HepG2 (cell line): Measurements from ENCODE around the gene CLEC18B. TPM values are rescaled to one million over a fixed set of nuclear protein-coding genes. Genes with fewer than 3 reads are reported as not detected.
A peak's percentile ranks its signal among the peaks of the same experiment; 100 is the strongest.
"Not testable (repeated sequence)": the region's sequence is repeated elsewhere in the genome, so short reads cannot be mapped to it uniquely, and the experiment has no call there.

Source experiments
- ATAC-seq: fragments of 200-7000 bp; cut with Tn5 transposase; 3 replicates; pipeline ENCODE4 v1.9.1; 2020; ENCODE audit warnings: mild to moderate bottlenecking, moderate library complexity
- BruUV-seq: library from RNA; stranded (reverse); fragments of 400-500 nt; replicated peaks from 2 replicates; lab custom pipeline; 2021; lab: Mats Ljungman, UMichigan
- CTCF ChIA-PET: fragments of 300-600 bp; formaldehyde crosslinking; extraction: SDS; loops from one replicate; lab custom pipeline; 2021; ENCODE audit warnings: low total read pairs, inconsistent platforms, low intra/inter-chr PET ratio; lab: Yijun Ruan, JAX
- POLR2A ChIA-PET: fragments of 350-600 bp; sonication (Branson Sonifier 250); formaldehyde crosslinking; loops from one replicate; lab custom pipeline; 2020; ENCODE audit warnings: antibody characterized with exemption, inconsistent platforms; lab: Yijun Ruan, JAX
- DNase-seq: peaks from one replicate; pipeline ENCODE4 v3.0.0-alpha.2; 2015; ENCODE audit warnings: low spot score
- FAIRE-seq: peaks from 3 replicates; lab custom pipeline; 2011; peaks lifted over from hg19 to GRCh38; lab: Jason Lieb, UNC
- H2AFZ ChIP-seq: one replicate; pipeline ENCODE4 v1.6.1; 2011; ENCODE audit warnings: low read length, inconsistent platforms
- H3K27ac ChIP-seq: fragments of 300-600 bp; 3 replicates; pipeline ENCODE4 v1.8.0; 2011; ENCODE audit warnings: mixed run types, mild to moderate bottlenecking, mixed read lengths, low read length, inconsistent platforms; ENCODE audit not compliant: insufficient read depth; ENCODE audit errors: extremely low read length
- H3K27me3 ChIP-seq, 2 experiments: fragments of 200-600 bp in 1 of 2; 2 replicates in 1 of 2; 3 replicates in 1 of 2; pipeline versions ENCODE4 v1.6.0 to v1.8.0; 2011; ENCODE audit warnings: low read length in 2 of 2, mild to moderate bottlenecking in 2 of 2, moderate library complexity in 2 of 2, inconsistent platforms in 1 of 2; ENCODE audit not compliant: insufficient read depth in 2 of 2, control insufficient read depth in 1 of 2
- H3K36me3 ChIP-seq, 2 experiments: fragments of 200-600 bp in 1 of 2; replicated peaks in 1 of 2; 2 replicates in 1 of 2; 3 replicates in 1 of 2; pipeline versions ENCODE4 v1.5.1 to v1.8.0; 2011; ENCODE audit warnings: low read length in 2 of 2, inconsistent platforms in 1 of 2; ENCODE audit not compliant: insufficient read depth in 2 of 2, control insufficient read depth in 1 of 2
- H3K4me1 ChIP-seq: 2 replicates; pipeline ENCODE4 v1.5.1; 2012; ENCODE audit warnings: low read length, inconsistent platforms; ENCODE audit not compliant: insufficient read depth
- H3K4me2 ChIP-seq: 2 replicates; pipeline ENCODE4 v1.6.0; 2011; ENCODE audit warnings: low read depth, low read length, inconsistent platforms
- H3K4me3 ChIP-seq, 3 experiments: fragments of 200-600 bp in 1 of 3; sonication (generic), shearing (Covaris generic) in 1 of 3; replicated peaks in 1 of 3; 2 replicates each; pipeline ENCODE4 v1.5.1; 2011 to 2016; ENCODE audit warnings: low read length in 3 of 3, inconsistent platforms in 2 of 3, low read depth in 2 of 3, mild to moderate bottlenecking in 2 of 3, control low read depth in 1 of 3, mixed read lengths in 1 of 3; ENCODE audit not compliant: insufficient read depth in 1 of 3
- H3K79me2 ChIP-seq: one replicate; pipeline ENCODE4 v1.6.1; 2011; ENCODE audit warnings: low read length, inconsistent platforms; ENCODE audit not compliant: insufficient read depth
- H3K9ac ChIP-seq: 2 replicates; pipeline ENCODE4 v1.6.0; 2011; ENCODE audit warnings: mild to moderate bottlenecking, low read depth, low read length, inconsistent platforms; ENCODE audit not compliant: insufficient read depth
- H3K9me3 ChIP-seq: 2 replicates; pipeline ENCODE4 v1.5.1; 2012; ENCODE audit warnings: mild to moderate bottlenecking, low read length
- H4K20me1 ChIP-seq: 2 replicates; pipeline ENCODE4 v1.6.0; 2011; ENCODE audit warnings: inconsistent platforms, mild to moderate bottlenecking, low read length, moderate library complexity; ENCODE audit not compliant: insufficient read depth
- ZFY ChIP-seq: sonication (generic); formaldehyde crosslinking; IDR thresholded peaks from 2 replicates; pipeline ENCODE4 v1.4.0; 2020; ENCODE audit warnings: missing genetic modification reagents
- WGBS: methylation state at CpG from one replicate; pipeline ENCODE4 v1.1.6; 2017; ENCODE audit warnings: low lambda C conversion rate; 5-methylcytosine and 5-hydroxymethylcytosine counted together
- in situ Hi-C: cut with HindIII; loops from 2 replicates; pipeline ENCODE4 v1.10.0; 2017; ENCODE audit warnings: low pct_unique_long_range_greater_than_20kb; ENCODE audit not compliant: extremely low pct_ligation_motif_present
- intact Hi-C: fragments of 100-400 bp; cut with micrococcal nuclease; formaldehyde crosslinking; loops from one replicate; pipeline ENCODE4 v1.10.0; 2022; ENCODE audit not compliant: unreplicated experiment
- polyA plus RNA-seq, 8 experiments: library from polyadenylated mRNA; depleted of rRNA in 3 of 8; stranded (reverse) in 7 of 8; unstranded in 1 of 8; fragments of >200 nt; fragmentation: Illumina TruSeq in 4 of 8; extraction: Trizol in 4 of 8; gene quantifications; 2 replicates each; pipeline versions ENCODE4 v1.2.1 to v1.2.3, GENCODE V29; 2011 to 2016; ENCODE audit warnings: low read depth in 4 of 8, missing spikeins in 1 of 8, mixed read lengths in 1 of 8; ENCODE audit not compliant: insufficient read depth in 1 of 8
- total RNA-seq, 5 experiments: library from RNA; depleted of rRNA; stranded (reverse); fragments of >200 nt; fragmentation: Illumina TruSeq; extraction: Trizol; gene quantifications; 2 replicates each; pipeline ENCODE4 v1.2.3, GENCODE V29; 2016; ENCODE audit warnings: low read depth in 1 of 5

Gene CLEC18B
- total and polyA plus RNA-seq, 2 of the 13 experiments (the other 11 are each of a cell fraction or from before 2014, with no cell fraction given), result 0.31 to 1.1 TPM

DNA sequence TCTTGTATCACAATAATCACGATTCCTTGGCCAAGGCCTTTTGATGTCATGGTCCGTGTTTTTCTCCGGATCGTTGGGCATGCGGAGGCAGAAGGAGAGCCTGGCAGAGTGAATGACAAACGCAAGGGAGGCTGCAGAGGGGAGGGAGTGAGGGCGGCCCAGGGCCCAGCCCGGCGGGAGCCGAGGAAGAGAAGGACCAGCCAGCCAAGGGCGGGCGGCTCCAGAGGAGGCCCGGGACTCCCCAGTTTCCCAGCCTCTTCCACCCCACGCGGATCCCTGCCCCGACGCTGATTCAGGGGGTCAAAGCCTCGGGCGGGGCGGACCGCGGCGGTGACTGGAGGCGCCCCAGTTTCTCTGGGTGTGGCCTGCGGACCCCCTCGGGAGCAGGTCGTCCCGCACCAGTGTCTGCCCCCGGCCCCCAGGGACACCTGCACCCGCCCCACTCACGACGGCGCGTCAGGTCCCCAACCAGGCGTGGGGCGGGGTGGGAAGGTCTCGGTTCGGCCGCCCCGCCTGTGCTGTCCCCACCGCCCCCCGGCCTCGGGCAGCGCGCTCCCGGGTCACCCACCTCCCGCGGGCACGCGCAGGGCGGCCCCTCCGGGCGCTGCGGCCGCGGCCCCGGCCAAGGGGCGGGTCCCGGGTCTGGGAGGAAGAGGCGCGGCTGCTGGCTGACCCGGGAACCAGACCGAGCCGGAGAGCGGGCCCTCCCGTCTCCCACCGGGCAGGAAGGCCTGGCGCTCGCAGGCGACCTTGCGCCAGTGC is 14.5 kb downstream of the CLEC18B start:
- H3K4me1 ChIP-seq, H3K79me2 ChIP-seq, H3K4me2 ChIP-seq, intact Hi-C loops, CTCF ChIA-PET, H3K27me3 ChIP-seq, H2AFZ ChIP-seq, POLR2A ChIA-PET, H3K9ac ChIP-seq, in situ Hi-C loops: not testable (repeated sequence)
- peak overlapping the region in 1 of 3 experiments; percentile 31; a peak in 1 of 6 replicates for H3K4me3 ChIP-seq
- TF ChIP-seq ZFY (CRISPR knock-in tag), result 0 out of 2 replicates have a peak, but pooled peaks have one; percentile 23
- TF ChIP-seq, all 625 proteins: peak for 1; not testable (repeated sequence) for 624
- TSS peak; percentile 77 for BruUV-seq
- not testable (repeated sequence) for H3K27ac ChIP-seq, H4K20me1 ChIP-seq, H3K36me3 ChIP-seq, H3K9me3 ChIP-seq, DNase-seq, FAIRE-seq
- peak; percentile 70 for ATAC-seq
- WGBS, result 50% methylated on average over 10 of the region's 71 CpGs

GRCh38 chr16:74404148-74404933 is 16.9 kb downstream of the CLEC18B start:
- POLR2A ChIA-PET, FAIRE-seq, H3K79me2 ChIP-seq, H3K4me1 ChIP-seq, H3K36me3 ChIP-seq, H3K4me3 ChIP-seq, H3K27me3 ChIP-seq, intact Hi-C loops, BruUV-seq, H3K9ac ChIP-seq, H2AFZ ChIP-seq, DNase-seq, CTCF ChIA-PET, H3K9me3 ChIP-seq, ATAC-seq, in situ Hi-C loops, H4K20me1 ChIP-seq, H3K27ac ChIP-seq, H3K4me2 ChIP-seq: not testable (repeated sequence)
- 20% methylated on average over 6 of the region's 14 CpGs for WGBS

- intact Hi-C loops, in situ Hi-C loops, H4K20me1 ChIP-seq, H3K9me3 ChIP-seq, H3K9ac ChIP-seq, H2AFZ ChIP-seq, H3K27me3 ChIP-seq, H3K27ac ChIP-seq, FAIRE-seq, H3K4me2 ChIP-seq, H3K4me1 ChIP-seq, CTCF ChIA-PET, BruUV-seq, POLR2A ChIA-PET, DNase-seq, H3K36me3 ChIP-seq, H3K79me2 ChIP-seq, H3K4me3 ChIP-seq: not testable (repeated sequence)
- 46% methylated on average over 3 of the region's 4 CpGs for WGBS
- ATAC-seq, result peak; percentile 8; the same call in 1 of the 3 replicates
These were observed 21.0 kb downstream of the CLEC18B start for GRCh38 chr16:74400238-74400637.

- H3K79me2 ChIP-seq, CTCF ChIA-PET, intact Hi-C loops, H3K9ac ChIP-seq, H3K4me1 ChIP-seq, FAIRE-seq, H3K9me3 ChIP-seq, H3K36me3 ChIP-seq, H3K4me3 ChIP-seq, in situ Hi-C loops, H2AFZ ChIP-seq, H4K20me1 ChIP-seq, BruUV-seq, H3K27me3 ChIP-seq, H3K27ac ChIP-seq, POLR2A ChIA-PET, H3K4me2 ChIP-seq, DNase-seq: not testable (repeated sequence)
- ATAC-seq, result peak; percentile 53
- WGBS, result 56% methylated on average over 11 of the region's 15 CpGs
These were observed 22.9 kb downstream of the CLEC18B start for GRCh38 chr16:74398212-74398895.
